Ovary (tissue), 3 donors: ENCODE results near the gene FGD5.

ENCODE experiments used
- EP300 ChIP-seq: sonication (generic); formaldehyde crosslinking; IDR thresholded peaks from one replicate; pipeline ENCODE4 v1.6.1; 2017; ENCODE audit warnings: antibody characterized with exemption
- POLR2A ChIP-seq: fragments of 450-650 bp; IDR thresholded peaks from one replicate; pipeline ENCODE4 v1.6.1; 2017; ENCODE audit warnings: antibody characterized with exemption, mild to moderate bottlenecking, moderate library complexity
- TF ChIP-seq, protein P1 (sequence below), 3 donors: fragments of 450-650 bp in 2 of 3; fragments of 200-600 bp in 1 of 3; IDR thresholded peaks; one replicate each; pipeline versions ENCODE4 v1.5.1 to v1.8.0; 2016 to 2022; ENCODE audit warnings: antibody characterized with exemption in 3 of 3, mild to moderate bottlenecking in 1 of 3
- donor health status: DM: no; HTN: no; CAD: no.

DNA sequence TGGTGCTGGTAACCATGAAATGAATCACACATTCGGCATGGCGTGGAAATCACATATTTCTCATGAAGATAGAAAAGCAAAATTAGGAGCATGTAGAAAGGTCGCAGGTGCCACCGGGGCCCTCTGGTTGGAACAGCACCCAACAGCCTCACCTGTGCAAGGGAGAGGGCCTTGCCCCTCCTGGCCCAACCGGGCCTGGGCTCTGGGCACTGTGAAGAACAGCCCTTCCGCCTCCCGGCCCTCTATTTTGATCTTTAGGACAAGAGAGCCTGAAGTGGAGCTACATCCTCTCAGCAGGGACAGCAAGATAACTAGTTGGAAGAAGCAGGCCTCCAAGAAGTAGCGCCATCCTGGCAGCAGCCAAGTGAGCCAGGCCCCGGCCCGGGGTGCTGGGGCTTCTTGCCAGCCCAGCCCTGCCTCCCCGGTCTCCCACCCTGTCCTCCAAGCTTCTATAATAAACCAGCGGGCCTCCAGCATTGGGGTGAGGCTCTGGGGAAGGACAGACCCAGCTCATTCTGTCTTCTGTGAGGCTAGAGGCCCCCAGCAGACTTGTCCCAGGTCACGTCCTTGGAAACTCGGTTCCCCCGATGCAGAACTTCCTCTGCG lies 46.1 kb upstream of the FGD5 start:
- TF ChIP-seq, protein P1, sequence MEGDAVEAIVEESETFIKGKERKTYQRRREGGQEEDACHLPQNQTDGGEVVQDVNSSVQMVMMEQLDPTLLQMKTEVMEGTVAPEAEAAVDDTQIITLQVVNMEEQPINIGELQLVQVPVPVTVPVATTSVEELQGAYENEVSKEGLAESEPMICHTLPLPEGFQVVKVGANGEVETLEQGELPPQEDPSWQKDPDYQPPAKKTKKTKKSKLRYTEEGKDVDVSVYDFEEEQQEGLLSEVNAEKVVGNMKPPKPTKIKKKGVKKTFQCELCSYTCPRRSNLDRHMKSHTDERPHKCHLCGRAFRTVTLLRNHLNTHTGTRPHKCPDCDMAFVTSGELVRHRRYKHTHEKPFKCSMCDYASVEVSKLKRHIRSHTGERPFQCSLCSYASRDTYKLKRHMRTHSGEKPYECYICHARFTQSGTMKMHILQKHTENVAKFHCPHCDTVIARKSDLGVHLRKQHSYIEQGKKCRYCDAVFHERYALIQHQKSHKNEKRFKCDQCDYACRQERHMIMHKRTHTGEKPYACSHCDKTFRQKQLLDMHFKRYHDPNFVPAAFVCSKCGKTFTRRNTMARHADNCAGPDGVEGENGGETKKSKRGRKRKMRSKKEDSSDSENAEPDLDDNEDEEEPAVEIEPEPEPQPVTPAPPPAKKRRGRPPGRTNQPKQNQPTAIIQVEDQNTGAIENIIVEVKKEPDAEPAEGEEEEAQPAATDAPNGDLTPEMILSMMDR (IDR thresholded peaks at IDR 0.05), result no peak
- TF ChIP-seq POLR2A (no peak), EP300 (no peak)
